Activated CD4-positive, alpha-beta T cell treated with anti-CD3 and anti-CD28 coated beads for 36 hours (primary cell): ENCODE results near the gene TPRG1. TPM values are rescaled to one million over a fixed set of nuclear protein-coding genes. Genes with fewer than 3 reads are reported as not detected.

Source experiments
- ATAC-seq: fragments of 200-7000 bp; cut with Tn5 transposase; one replicate; pipeline ENCODE4 v1.10.0; 2021; ENCODE audit warnings: mild to moderate bottlenecking, moderate library complexity
- CTCF ChIA-PET: fragments of 350-600 bp; sonication (Branson Sonifier 250); formaldehyde crosslinking; loops from one replicate; lab custom pipeline; 2021; ENCODE audit warnings: antibody characterized with exemption; lab: Charles Lee
- POLR2A ChIA-PET: fragments of 350-600 bp; sonication (Branson Sonifier 250); formaldehyde crosslinking; loops from one replicate; lab custom pipeline; 2021; ENCODE audit warnings: antibody characterized with exemption, inconsistent platforms; lab: Charles Lee
- DNase-seq: peaks from one replicate; pipeline ENCODE4 v3.0.0-alpha.2; 2020
- H3K27ac Mint-ChIP-seq: one replicate; pipeline ENCODE4 v1.8.0; 2021; ENCODE audit warnings: mixed read lengths
- H3K27me3 Mint-ChIP-seq: one replicate; pipeline ENCODE4 v1.8.0; 2021; ENCODE audit warnings: mixed read lengths
- H3K36me3 Mint-ChIP-seq: one replicate; pipeline ENCODE4 v1.8.0; 2021; ENCODE audit warnings: low read depth, mixed read lengths
- H3K4me1 Mint-ChIP-seq: one replicate; pipeline ENCODE4 v1.8.0; 2021; ENCODE audit warnings: mixed read lengths
- H3K4me3 Mint-ChIP-seq: one replicate; pipeline ENCODE4 v1.8.0; 2021; ENCODE audit warnings: mild to moderate bottlenecking, moderate library complexity, mixed read lengths
- H3K9me3 Mint-ChIP-seq: one replicate; pipeline ENCODE4 v1.8.0; 2021; ENCODE audit warnings: low read depth, mixed read lengths
- intact Hi-C, 2 experiments: fragments of 100-400 bp; cut with DNase I in 1 of 2; cut with micrococcal nuclease in 1 of 2; formaldehyde crosslinking; loops; one replicate each; pipeline versions ENCODE4 v1.14.2 to v1.15.1; 2022 to 2024; cut with DNase I, micrococcal nuclease
- total RNA-seq, 2 experiments: library from RNA; stranded (reverse); gene quantifications; one replicate each; pipeline ENCODE4 v1.2.3, GENCODE V29; 2021

The TPRG1 gene
- total RNA-seq, 2 experiments from 2014 or later: 11.6 to 11.9 TPM

GRCh38 chr3:189195302-189195701 lies 23.5 kb downstream of the TPRG1 start:
- H3K36me3 Mint-ChIP-seq: peaks cover 8% of the 10 kb centered on the region
- POLR2A ChIA-PET: no interaction called here

DNA sequence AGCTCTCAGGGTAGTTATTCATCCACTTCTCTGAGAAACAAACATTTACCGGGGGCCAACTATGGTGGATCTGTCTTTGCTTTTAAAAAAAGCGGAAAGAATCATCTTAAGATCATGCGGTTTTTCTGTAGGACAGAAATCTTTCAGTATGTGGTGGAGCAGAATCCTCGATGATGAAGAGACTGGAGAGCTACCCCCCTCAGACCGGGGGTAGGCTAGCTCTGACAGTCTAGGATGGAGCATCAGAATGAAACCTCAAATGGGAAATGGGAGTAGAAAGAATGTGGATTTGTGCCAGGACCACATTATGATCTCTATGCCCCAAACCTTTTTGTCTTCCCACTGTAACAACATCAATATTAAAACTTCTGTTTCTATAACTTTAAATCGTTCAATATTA lies 30.3 kb downstream of the TPRG1 start:
- peaks cover 6% of the 10 kb centered on the region for H3K9me3 Mint-ChIP-seq
- no peaks in the 10 kb centered on the region for H3K36me3 Mint-ChIP-seq
- peaks cover 2% of the 10 kb centered on the region for H3K27me3 Mint-ChIP-seq
- CTCF ChIA-PET: interaction anchor here (0.7 to 1.4 kb wide), 2 partner anchors 8 to 11 kb away, joined by 3 read pairs; no protein-coding TSS in a partner anchor
- DNase-seq: no peak
- intact Hi-C loops: no loop called here
- H3K4me3 Mint-ChIP-seq: no peak overlapping the region
- POLR2A ChIA-PET: no interaction called here
- H3K4me1 Mint-ChIP-seq: no peaks in the 10 kb centered on the region
- H3K27ac Mint-ChIP-seq: no peak overlapping the region
- no peak for ATAC-seq

More at GRCh38 chr3:189195302-189195701, 23.5 kb downstream of the TPRG1 start:
- Mint-ChIP-seq H3K9me3 (peaks cover 35% of the 10 kb centered on the region), H3K27ac (no peak overlapping the region), H3K4me1 (no peaks in the 10 kb centered on the region), H3K4me3 (no peak overlapping the region), H3K27me3 (peaks cover 2% of the 10 kb centered on the region)
- intact Hi-C loops: no loop called here
- ATAC-seq: peak; percentile 49
- CTCF ChIA-PET: interaction anchor here (0.5 to 1.1 kb wide), 2 partner anchors 13 to 20 kb away, joined by 3 read pairs; no protein-coding TSS in a partner anchor
- DNase-seq: peak; percentile 24

DNA sequence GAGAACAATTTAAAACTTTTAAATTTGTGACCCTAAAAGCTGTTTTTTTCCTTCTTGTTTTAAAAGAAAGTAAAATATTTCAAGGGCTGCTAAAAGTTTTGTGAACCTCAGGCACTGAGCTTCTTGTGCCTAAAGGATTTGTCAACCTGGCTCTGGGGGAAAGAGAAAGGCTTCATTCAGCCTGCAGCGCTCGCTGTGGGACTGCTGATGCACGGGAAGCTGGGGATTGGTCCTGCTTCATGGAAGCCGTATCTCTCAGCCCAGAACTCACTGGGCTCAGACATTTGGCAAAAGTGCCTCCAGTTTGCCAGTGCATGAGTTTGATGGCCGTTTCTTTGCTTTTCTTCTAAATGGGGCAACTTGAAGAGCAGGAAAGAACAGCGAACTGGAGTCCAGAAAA lies 30.8 kb downstream of the TPRG1 start:
- CTCF ChIA-PET: interaction anchor here (1.4 kb wide), 1 partner anchor 10 kb away, joined by 3 read pairs; no protein-coding TSS in a partner anchor
- peaks cover 4% of the 10 kb centered on the region for H3K9me3 Mint-ChIP-seq

GRCh38 chr3:189204167-189204866 lies 32.5 kb downstream of the TPRG1 start:
- no peaks in the 10 kb centered on the region for H3K36me3 Mint-ChIP-seq
- H3K27me3 Mint-ChIP-seq: peaks cover 4% of the 10 kb centered on the region
- intact Hi-C loops: no loop called here
- ChIA-PET POLR2A (no interaction called here), CTCF (interaction anchor here (1.2 kb wide), 1 partner anchor 202 kb away, joined by 3 read pairs; no protein-coding TSS in a partner anchor)
- H3K27ac Mint-ChIP-seq: no peak overlapping the region
- H3K9me3 Mint-ChIP-seq: no peaks in the 10 kb centered on the region
- DNase-seq: no peak
- no peak overlapping the region for H3K4me3 Mint-ChIP-seq
- ATAC-seq: no peak
- no peaks in the 10 kb centered on the region for H3K4me1 Mint-ChIP-seq

More for the DNA sequence above, 30.8 kb downstream of the TPRG1 start:
- Mint-ChIP-seq H3K4me3 (no peak overlapping the region), H3K4me1 (no peaks in the 10 kb centered on the region), H3K36me3 (no peaks in the 10 kb centered on the region), H3K27ac (no peak overlapping the region), H3K27me3 (peaks cover 2% of the 10 kb centered on the region)
- intact Hi-C loops: no loop called here
- no peak for DNase-seq
- ATAC-seq: no peak
- POLR2A ChIA-PET: no interaction called here

GRCh38 chr3:189204937-189205336 lies 33.2 kb downstream of the TPRG1 start:
- ChIA-PET POLR2A (no interaction called here), CTCF (interaction anchor here (0.7 to 1.2 kb wide), 2 partner anchors 10 to 203 kb away, joined by 3 read pairs; no protein-coding TSS in a partner anchor)
- Mint-ChIP-seq H3K4me1 (no peaks in the 10 kb centered on the region), H3K27ac (no peak overlapping the region), H3K27me3 (peaks cover 4% of the 10 kb centered on the region), H3K4me3 (no peak overlapping the region), H3K36me3 (no peaks in the 10 kb centered on the region), H3K9me3 (no peaks in the 10 kb centered on the region)
- ATAC-seq: no peak
- no peak for DNase-seq
- intact Hi-C loops: no loop called here

DNA sequence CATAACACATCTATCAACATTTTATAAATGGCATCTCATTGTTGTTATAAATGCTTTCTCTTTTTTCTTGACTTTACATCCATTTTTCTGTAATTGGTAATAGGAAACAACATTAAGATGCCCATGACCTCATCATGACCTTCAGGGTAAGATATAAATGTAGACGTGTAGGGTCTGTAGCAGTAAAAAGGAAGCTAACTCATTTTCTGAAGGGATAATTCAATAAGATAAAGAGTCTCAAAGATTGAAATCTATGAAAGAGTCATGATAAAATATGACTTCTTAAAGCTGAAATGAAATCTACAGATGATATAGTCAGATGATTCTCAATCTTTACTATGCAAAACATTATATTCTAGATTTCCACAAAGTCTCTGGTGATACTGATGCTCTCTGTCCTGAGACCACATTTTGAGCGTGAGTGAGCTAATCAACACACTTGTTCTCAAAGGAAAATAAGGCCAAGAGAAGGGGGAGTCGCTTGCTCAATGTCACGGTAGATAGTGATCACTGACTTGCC lies 38.5 kb downstream of the TPRG1 start:
- POLR2A ChIA-PET: interaction anchor here (0.7 kb wide), 1 partner anchor 1361 kb away, joined by 5 read pairs; no protein-coding TSS in a partner anchor
- Mint-ChIP-seq H3K36me3 (no peaks in the 10 kb centered on the region), H3K4me1 (no peaks in the 10 kb centered on the region), H3K27me3 (peaks cover 4% of the 10 kb centered on the region), H3K9me3 (no peaks in the 10 kb centered on the region), H3K4me3 (no peak overlapping the region), H3K27ac (no peak overlapping the region)
- CTCF ChIA-PET: interaction anchor here (0.9 to 1.2 kb wide), 4 partner anchors 8 to 1530 kb away, joined by 3 to 5 read pairs (median 4); no protein-coding TSS in a partner anchor
- DNase-seq: no peak
- intact Hi-C loops: no loop called here
- ATAC-seq: no peak

- intact Hi-C loops: no loop called here
- H3K27ac Mint-ChIP-seq: no peak overlapping the region
- DNase-seq: no peak
- ATAC-seq: no peak
- H3K27me3 Mint-ChIP-seq: peaks cover 4% of the 10 kb centered on the region
- H3K9me3 Mint-ChIP-seq: no peaks in the 10 kb centered on the region
- H3K4me3 Mint-ChIP-seq: no peak overlapping the region
- POLR2A ChIA-PET: interaction anchor here (0.6 kb wide), 1 partner anchor 594 kb away, joined by 3 read pairs; no protein-coding TSS in a partner anchor
- CTCF ChIA-PET: interaction anchor here (1.2 kb wide), 1 partner anchor 10 kb away, joined by 3 read pairs; no protein-coding TSS in a partner anchor
- H3K4me1 Mint-ChIP-seq: no peaks in the 10 kb centered on the region
- no peaks in the 10 kb centered on the region for H3K36me3 Mint-ChIP-seq
These were observed 40.9 kb downstream of the TPRG1 start for GRCh38 chr3:189212681-189213080.

GRCh38 chr3:189214651-189215050 lies 42.9 kb downstream of the TPRG1 start:
- intact Hi-C loops: no loop called here

GRCh38 chr3:189222927-189223636 lies 51.3 kb downstream of the TPRG1 start:
- Mint-ChIP-seq H3K27me3 (no peaks in the 10 kb centered on the region), H3K27ac (no peak overlapping the region), H3K4me1 (no peaks in the 10 kb centered on the region), H3K9me3 (no peaks in the 10 kb centered on the region), H3K4me3 (no peak overlapping the region), H3K36me3 (no peaks in the 10 kb centered on the region)
- ChIA-PET CTCF (no interaction called here), POLR2A (no interaction called here)
- DNase-seq (no peak), ATAC-seq (no peak)
- intact Hi-C loops: no loop called here

More at GRCh38 chr3:189214651-189215050, 42.9 kb downstream of the TPRG1 start:
- no peak overlapping the region for H3K4me3 Mint-ChIP-seq
- no peaks in the 10 kb centered on the region for H3K9me3 Mint-ChIP-seq
- POLR2A ChIA-PET: no interaction called here
- H3K27ac Mint-ChIP-seq: no peak overlapping the region
- CTCF ChIA-PET: interaction anchor here (0.7 kb wide), 1 partner anchor 20 kb away, joined by 3 read pairs; no protein-coding TSS in a partner anchor
- H3K27me3 Mint-ChIP-seq: no peaks in the 10 kb centered on the region
- DNase-seq: no peak
- no peaks in the 10 kb centered on the region for H3K36me3 Mint-ChIP-seq
- ATAC-seq: no peak
- no peaks in the 10 kb centered on the region for H3K4me1 Mint-ChIP-seq

DNA sequence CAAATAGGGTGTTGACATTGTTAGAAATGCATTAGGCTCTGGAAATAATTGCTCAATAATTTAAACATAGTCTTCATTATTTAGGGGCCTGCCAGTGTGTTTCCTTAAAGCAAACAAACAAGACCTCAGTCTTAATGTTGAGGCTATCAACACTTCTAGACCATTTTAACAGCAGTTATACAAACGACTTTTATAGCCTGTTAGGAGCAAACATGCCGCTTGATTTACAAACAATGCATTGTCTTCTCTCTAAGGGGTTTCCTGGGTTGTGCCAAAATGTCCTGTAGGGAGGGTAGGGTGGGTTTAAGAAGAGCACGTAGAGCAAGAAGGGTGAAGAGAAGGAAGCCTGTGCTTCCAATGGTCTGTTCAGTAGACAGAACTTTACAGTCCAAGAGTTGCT lies 53.7 kb downstream of the TPRG1 start:
- ATAC-seq (no peak), DNase-seq (no peak)
- Mint-ChIP-seq H3K36me3 (no peaks in the 10 kb centered on the region), H3K27me3 (no peaks in the 10 kb centered on the region), H3K4me1 (peaks cover 2% of the 10 kb centered on the region), H3K27ac (no peak overlapping the region), H3K9me3 (no peaks in the 10 kb centered on the region), H3K4me3 (no peak overlapping the region)
- POLR2A ChIA-PET: no interaction called here
- CTCF ChIA-PET: no interaction called here
- intact Hi-C loops: no loop called here

DNA sequence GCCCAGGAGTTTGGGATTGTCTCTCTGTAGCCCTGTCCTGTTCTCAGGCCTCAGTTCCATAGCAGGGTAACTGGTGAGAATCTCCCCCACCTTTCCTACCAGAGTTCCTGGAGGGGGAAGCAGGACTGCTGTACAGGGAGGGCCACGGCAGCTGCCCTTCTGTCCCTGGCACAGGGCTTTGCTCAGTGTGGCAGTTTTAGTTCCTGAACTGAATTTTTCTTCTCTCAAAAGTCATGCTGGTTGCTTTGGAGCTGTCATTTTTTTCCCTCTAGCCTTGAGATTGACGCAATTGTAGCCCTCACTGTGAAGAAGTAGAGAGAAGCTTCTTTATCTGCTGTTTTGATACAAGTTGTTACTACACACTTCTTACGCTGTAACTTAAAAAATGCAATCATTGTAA lies 55.5 kb downstream of the TPRG1 start:
- Mint-ChIP-seq H3K27ac (no peak overlapping the region), H3K36me3 (no peaks in the 10 kb centered on the region), H3K9me3 (no peaks in the 10 kb centered on the region), H3K27me3 (no peaks in the 10 kb centered on the region), H3K4me1 (peaks cover 2% of the 10 kb centered on the region), H3K4me3 (no peak overlapping the region)
- intact Hi-C loops: no loop called here
- ATAC-seq (no peak), DNase-seq (no peak)
- POLR2A ChIA-PET: no interaction called here
- CTCF ChIA-PET: interaction anchor here (0.6 to 0.9 kb wide), 2 partner anchors 9 to 721 kb away, joined by 3 read pairs; no protein-coding TSS in a partner anchor
